HepG2 (cell line): ENCODE measurements around the gene GPS1. TPM values are rescaled to one million over a fixed set of nuclear protein-coding genes. Genes with fewer than 3 reads are reported as not detected.

ENCODE experiments used
- ELF3 ChIP-seq: IDR thresholded peaks from 2 replicates; pipeline ENCODE4 v1.6.1; 2016; ENCODE audit warnings: missing genetic modification reagents, missing compliant biosample characterization
- NR1H2 ChIP-seq: sonication (generic); formaldehyde crosslinking; IDR thresholded peaks from 2 replicates; pipeline ENCODE4 v1.8.1; 2022; ENCODE audit warnings: low read depth, missing genetic modification reagents, borderline replicate concordance
- U2AF2 ChIP-seq: fragments of 200-400 bp; formaldehyde crosslinking; IDR thresholded peaks from 2 replicates; pipeline ENCODE4 v1.6.1; 2017; ENCODE audit warnings: low read depth, mild to moderate bottlenecking, low read length
- ZNF326 ChIP-seq: sonication (generic); formaldehyde crosslinking; IDR thresholded peaks from 2 replicates; pipeline ENCODE4 v1.4.0; 2020; ENCODE audit warnings: missing genetic modification reagents, borderline replicate concordance
- ZNF431 ChIP-seq: sonication (generic); formaldehyde crosslinking; IDR thresholded peaks from 2 replicates; pipeline ENCODE4 v1.9.0; 2022; ENCODE audit warnings: missing genetic modification reagents, low read depth, mild to moderate bottlenecking, borderline replicate concordance
- polyA plus RNA-seq, 8 experiments: library from polyadenylated mRNA; depleted of rRNA in 3 of 8; stranded (reverse) in 7 of 8; unstranded in 1 of 8; fragments of >200 nt; fragmentation: Illumina TruSeq in 4 of 8; extraction: Trizol in 4 of 8; gene quantifications; 2 replicates each; pipeline versions ENCODE4 v1.2.1 to v1.2.3, GENCODE V29; 2011 to 2016; ENCODE audit warnings: low read depth in 4 of 8, missing spikeins in 1 of 8, mixed read lengths in 1 of 8; ENCODE audit not compliant: insufficient read depth in 1 of 8
- total RNA-seq, 5 experiments: library from RNA; depleted of rRNA; stranded (reverse); fragments of >200 nt; fragmentation: Illumina TruSeq; extraction: Trizol; gene quantifications; 2 replicates each; pipeline ENCODE4 v1.2.3, GENCODE V29; 2016; ENCODE audit warnings: low read depth in 1 of 5
- TF ChIP-seq, protein P1 (sequence below): sonication (generic); formaldehyde crosslinking; IDR thresholded peaks from 2 replicates; pipeline ENCODE4 v1.4.0; 2020; ENCODE audit warnings: missing genetic modification reagents
- TF ChIP-seq, protein P2 (sequence below): sonication (generic); formaldehyde crosslinking; IDR thresholded peaks from 2 replicates; pipeline ENCODE4 v1.4.0; 2020; ENCODE audit warnings: missing genetic modification reagents
- TF ChIP-seq, protein P3 (sequence below): sonication (generic); formaldehyde crosslinking; IDR thresholded peaks from 2 replicates; pipeline ENCODE4 v1.4.0; 2020; ENCODE audit warnings: low read depth, mild to moderate bottlenecking, missing genetic modification reagents
- TF ChIP-seq, protein P4 (sequence below): sonication (generic); formaldehyde crosslinking; IDR thresholded peaks from 2 replicates; pipeline ENCODE4 v1.4.0; 2020; ENCODE audit warnings: missing genetic modification reagents

GPS1 gene
- total and polyA plus RNA-seq, 2 of the 13 experiments (the other 11 are each of a cell fraction or from before 2014, with no cell fraction given), result 124 to 128 TPM

DNA sequence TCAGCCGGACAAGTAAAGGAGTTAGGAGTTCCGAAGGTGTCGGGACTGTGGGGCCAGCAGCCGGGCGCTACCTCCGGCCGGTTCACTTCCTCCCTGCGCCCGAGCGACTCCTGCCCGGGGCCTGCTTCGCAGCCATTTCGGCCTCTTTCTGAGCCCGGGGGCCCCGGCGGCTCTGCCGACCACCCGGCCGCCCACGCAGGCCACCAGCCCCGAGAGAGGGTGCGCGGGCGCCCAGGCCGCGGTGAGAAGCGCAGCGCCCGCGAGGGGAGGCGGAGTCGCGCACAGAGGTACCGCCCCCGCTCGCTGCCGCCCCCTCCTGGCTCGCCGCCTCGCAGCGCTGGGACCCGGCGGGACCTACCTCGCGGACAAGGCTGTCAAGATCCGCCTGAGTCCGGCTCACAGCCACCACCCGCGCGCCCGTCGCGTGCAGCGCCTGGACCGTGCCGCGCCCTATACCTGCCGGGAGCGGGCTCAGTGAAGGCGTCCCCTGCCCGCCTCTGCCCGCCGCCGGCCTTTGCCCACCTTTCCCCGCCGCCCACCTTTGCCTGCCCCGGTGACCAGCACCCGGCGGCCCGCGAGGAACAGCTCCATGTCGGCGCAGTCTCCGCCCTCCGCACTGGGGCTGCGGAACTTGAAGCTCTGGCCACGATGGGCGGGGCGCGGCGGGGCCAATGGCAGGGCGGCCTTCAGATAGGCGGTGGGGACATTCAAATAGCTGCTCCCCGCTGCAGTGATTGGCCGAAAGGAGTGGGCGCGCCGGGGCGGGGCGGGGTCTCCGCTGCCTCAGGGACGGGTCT lies 14.4 kb upstream of the GPS1 start, which contains the start of gene DCXR (continued):
- TF ChIP-seq, protein P1, sequence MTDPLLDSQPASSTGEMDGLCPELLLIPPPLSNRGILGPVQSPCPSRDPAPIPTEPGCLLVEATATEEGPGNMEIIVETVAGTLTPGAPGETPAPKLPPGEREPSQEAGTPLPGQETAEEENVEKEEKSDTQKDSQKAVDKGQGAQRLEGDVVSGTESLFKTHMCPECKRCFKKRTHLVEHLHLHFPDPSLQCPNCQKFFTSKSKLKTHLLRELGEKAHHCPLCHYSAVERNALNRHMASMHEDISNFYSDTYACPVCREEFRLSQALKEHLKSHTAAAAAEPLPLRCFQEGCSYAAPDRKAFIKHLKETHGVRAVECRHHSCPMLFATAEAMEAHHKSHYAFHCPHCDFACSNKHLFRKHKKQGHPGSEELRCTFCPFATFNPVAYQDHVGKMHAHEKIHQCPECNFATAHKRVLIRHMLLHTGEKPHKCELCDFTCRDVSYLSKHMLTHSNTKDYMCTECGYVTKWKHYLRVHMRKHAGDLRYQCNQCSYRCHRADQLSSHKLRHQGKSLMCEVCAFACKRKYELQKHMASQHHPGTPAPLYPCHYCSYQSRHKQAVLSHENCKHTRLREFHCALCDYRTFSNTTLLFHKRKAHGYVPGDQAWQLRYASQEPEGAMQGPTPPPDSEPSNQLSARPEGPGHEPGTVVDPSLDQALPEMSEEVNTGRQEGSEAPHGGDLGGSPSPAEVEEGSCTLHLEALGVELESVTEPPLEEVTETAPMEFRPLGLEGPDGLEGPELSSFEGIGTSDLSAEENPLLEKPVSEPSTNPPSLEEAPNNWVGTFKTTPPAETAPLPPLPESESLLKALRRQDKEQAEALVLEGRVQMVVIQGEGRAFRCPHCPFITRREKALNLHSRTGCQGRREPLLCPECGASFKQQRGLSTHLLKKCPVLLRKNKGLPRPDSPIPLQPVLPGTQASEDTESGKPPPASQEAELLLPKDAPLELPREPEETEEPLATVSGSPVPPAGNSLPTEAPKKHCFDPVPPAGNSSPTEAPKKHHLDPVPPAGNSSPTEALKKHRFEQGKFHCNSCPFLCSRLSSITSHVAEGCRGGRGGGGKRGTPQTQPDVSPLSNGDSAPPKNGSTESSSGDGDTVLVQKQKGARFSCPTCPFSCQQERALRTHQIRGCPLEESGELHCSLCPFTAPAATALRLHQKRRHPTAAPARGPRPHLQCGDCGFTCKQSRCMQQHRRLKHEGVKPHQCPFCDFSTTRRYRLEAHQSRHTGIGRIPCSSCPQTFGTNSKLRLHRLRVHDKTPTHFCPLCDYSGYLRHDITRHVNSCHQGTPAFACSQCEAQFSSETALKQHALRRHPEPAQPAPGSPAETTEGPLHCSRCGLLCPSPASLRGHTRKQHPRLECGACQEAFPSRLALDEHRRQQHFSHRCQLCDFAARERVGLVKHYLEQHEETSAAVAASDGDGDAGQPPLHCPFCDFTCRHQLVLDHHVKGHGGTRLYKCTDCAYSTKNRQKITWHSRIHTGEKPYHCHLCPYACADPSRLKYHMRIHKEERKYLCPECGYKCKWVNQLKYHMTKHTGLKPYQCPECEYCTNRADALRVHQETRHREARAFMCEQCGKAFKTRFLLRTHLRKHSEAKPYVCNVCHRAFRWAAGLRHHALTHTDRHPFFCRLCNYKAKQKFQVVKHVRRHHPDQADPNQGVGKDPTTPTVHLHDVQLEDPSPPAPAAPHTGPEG, result peak; percentile 87
- TF ChIP-seq ELF3 (CRISPR knock-in tag), result peak; percentile 64
- peak; percentile 78; the same call in 1 of the 2 replicates for TF ChIP-seq ZNF431 (CRISPR knock-in tag)
- TF ChIP-seq, protein P2, sequence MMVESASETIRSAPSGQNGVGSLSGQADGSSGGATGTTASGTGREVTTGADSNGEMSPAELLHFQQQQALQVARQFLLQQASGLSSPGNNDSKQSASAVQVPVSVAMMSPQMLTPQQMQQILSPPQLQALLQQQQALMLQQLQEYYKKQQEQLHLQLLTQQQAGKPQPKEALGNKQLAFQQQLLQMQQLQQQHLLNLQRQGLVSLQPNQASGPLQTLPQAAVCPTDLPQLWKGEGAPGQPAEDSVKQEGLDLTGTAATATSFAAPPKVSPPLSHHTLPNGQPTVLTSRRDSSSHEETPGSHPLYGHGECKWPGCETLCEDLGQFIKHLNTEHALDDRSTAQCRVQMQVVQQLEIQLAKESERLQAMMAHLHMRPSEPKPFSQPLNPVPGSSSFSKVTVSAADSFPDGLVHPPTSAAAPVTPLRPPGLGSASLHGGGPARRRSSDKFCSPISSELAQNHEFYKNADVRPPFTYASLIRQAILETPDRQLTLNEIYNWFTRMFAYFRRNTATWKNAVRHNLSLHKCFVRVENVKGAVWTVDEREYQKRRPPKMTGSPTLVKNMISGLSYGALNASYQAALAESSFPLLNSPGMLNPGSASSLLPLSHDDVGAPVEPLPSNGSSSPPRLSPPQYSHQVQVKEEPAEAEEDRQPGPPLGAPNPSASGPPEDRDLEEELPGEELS, result no peak; the same call in 1 of the 2 replicates
- no peak for TF ChIP-seq U2AF2
- peak; percentile 60 for TF ChIP-seq NR1H2 (CRISPR knock-in tag)
- TF ChIP-seq, protein P3, sequence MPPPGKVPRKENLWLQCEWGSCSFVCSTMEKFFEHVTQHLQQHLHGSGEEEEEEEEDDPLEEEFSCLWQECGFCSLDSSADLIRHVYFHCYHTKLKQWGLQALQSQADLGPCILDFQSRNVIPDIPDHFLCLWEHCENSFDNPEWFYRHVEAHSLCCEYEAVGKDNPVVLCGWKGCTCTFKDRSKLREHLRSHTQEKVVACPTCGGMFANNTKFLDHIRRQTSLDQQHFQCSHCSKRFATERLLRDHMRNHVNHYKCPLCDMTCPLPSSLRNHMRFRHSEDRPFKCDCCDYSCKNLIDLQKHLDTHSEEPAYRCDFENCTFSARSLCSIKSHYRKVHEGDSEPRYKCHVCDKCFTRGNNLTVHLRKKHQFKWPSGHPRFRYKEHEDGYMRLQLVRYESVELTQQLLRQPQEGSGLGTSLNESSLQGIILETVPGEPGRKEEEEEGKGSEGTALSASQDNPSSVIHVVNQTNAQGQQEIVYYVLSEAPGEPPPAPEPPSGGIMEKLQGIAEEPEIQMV (CRISPR knock-in tag), result 0 out of 2 replicates have a peak, but pooled peaks have one; percentile 23
- TF ChIP-seq ZNF326, result no peak
- TF ChIP-seq, protein P4, sequence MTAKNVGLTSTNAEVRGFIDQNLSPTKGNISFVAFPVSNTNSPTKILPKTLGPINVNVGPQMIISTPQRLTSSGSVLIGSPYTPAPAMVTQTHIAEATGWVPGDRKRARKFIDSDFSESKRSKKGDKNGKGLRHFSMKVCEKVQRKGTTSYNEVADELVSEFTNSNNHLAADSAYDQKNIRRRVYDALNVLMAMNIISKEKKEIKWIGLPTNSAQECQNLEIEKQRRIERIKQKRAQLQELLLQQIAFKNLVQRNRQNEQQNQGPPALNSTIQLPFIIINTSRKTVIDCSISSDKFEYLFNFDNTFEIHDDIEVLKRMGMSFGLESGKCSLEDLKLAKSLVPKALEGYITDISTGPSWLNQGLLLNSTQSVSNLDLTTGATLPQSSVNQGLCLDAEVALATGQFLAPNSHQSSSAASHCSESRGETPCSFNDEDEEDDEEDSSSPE (CRISPR knock-in tag), result peak; percentile 72
